PFSK-1 (cell line): ENCODE results near the gene TRIM47.

ENCODE experiments used
- FOXP2 ChIP-seq: optimal IDR thresholded peaks from 2 replicates; pipeline ENCODE3; 2011; ENCODE audit warnings: borderline replicate concordance, control low read depth, inconsistent platforms; ENCODE audit not compliant: insufficient read depth; ENCODE audit errors: extremely low read length, extremely low read depth
- POLR2AphosphoS5 ChIP-seq: IDR thresholded peaks from 2 replicates; pipeline ENCODE4 v1.6.1; 2012; ENCODE audit warnings: low read depth, mild to moderate bottlenecking, control low read depth, low read length, moderate library complexity
- REST ChIP-seq, 2 experiments: IDR thresholded peaks; 2 replicates each; pipeline versions ENCODE4 v1.6.1 to v1.8.0; 2011 to 2012; ENCODE audit warnings: low read depth in 2 of 2, low read length in 2 of 2, control low read depth in 1 of 2, inconsistent platforms in 1 of 2, mild to moderate bottlenecking in 1 of 2, moderate library complexity in 1 of 2; ENCODE audit not compliant: insufficient read depth in 1 of 2
- SIN3A ChIP-seq: IDR thresholded peaks from 2 replicates; pipeline ENCODE4 v1.6.1; 2012; ENCODE audit warnings: mild to moderate bottlenecking, low read length, moderate library complexity, borderline replicate concordance; ENCODE audit not compliant: insufficient read depth
- TAF1 ChIP-seq: IDR thresholded peaks from 2 replicates; pipeline ENCODE4 v1.6.1; 2012; ENCODE audit warnings: low read length, control low read depth, borderline replicate concordance; ENCODE audit not compliant: insufficient read depth

TRIM47 gene

GRCh38 chr17:75850928-75851692, 27.3 kb downstream of the TRIM47 start:
- TF ChIP-seq TAF1 (no peak), REST (IDR thresholded peaks at IDR 0.05; ENCODE audit: insufficient read depth in 1 of 2, low read depth in 2 of 2, low read length in 2 of 2) (no peak), SIN3A (no peak), POLR2AphosphoS5 (no peak), FOXP2 (no peak)

- TF ChIP-seq SIN3A (no peak), REST (IDR thresholded peaks at IDR 0.05; ENCODE audit: insufficient read depth in 1 of 2, low read depth in 2 of 2, low read length in 2 of 2) (no peak), POLR2AphosphoS5 (no peak), TAF1 (no peak), FOXP2 (no peak)
These were observed 28.7 kb downstream of the TRIM47 start for GRCh38 chr17:75849724-75850123.

- TF ChIP-seq TAF1 (no peak), POLR2AphosphoS5 (no peak)
These were observed 29.1 kb downstream of the TRIM47 start for GRCh38 chr17:75849279-75849646.

GRCh38 chr17:75848523-75849278, 29.7 kb downstream of the TRIM47 start:
- no peak for TF ChIP-seq SIN3A
- TF ChIP-seq FOXP2: peak; percentile 71
- 0 out of 2 replicates have a peak, but pooled peaks have one; percentile 28 for TF ChIP-seq TAF1

GRCh38 chr17:75847614-75848522, 30.5 kb downstream of the TRIM47 start:
- TF ChIP-seq POLR2AphosphoS5: no peak
- TF ChIP-seq FOXP2: no peak
- no peak for TF ChIP-seq SIN3A
- TF ChIP-seq REST (IDR thresholded peaks at IDR 0.05; ENCODE audit: insufficient read depth in 1 of 2, low read depth in 2 of 2, low read length in 2 of 2): no peak
